ENCODE measurements around the gene SKP2. TPM values are rescaled to one million over a fixed set of nuclear protein-coding genes. Genes with fewer than 3 reads are reported as not detected.

Gene SKP2
- total and polyA plus RNA-seq, 2 donors (not counting 3 experiments of a cell fraction or from before 2014, with no cell fraction given), result 12.5 to 40.9 TPM

DNA sequence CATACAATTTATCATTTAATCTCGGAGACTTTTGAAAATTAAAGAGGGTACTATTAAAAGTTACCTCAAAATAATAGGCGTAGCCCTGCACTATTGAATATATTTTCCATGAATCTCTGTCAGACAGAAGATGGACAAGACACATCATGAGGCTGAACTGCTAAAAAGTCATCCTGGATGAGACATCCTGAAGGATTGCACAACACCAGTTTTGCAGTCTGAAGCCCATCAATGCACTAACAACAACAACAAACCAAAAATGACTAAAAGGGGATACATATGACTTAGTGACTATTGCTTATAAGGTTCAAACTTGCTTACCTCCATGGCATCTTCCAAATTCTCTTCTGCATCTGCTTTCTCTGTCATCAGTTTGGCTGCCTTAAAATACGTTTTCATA, 15.9 kb upstream of the SKP2 start:
- Histone ChIP-seq H3K4me2 (ENCODE audit: insufficient read depth, low read length) (no peak overlapping the region), H3K9ac (replicated peaks; ENCODE audit: extremely low read depth, insufficient read depth, low read length) (no peak overlapping the region), H3K27ac (ENCODE audit: insufficient read depth, low read depth, low read length) (no peak overlapping the region), H3K36me3 (ENCODE audit: control insufficient read depth in 2 of 2, extremely low read depth in 1 of 2, insufficient read depth in 2 of 2, low read length in 2 of 2) (no peaks in the 10 kb centered on the region), H4K20me1 (replicated peaks; ENCODE audit: control insufficient read depth, extremely low read depth, insufficient read depth, low read length) (no peaks in the 10 kb centered on the region), H3K79me2 (ENCODE audit: control insufficient read depth, insufficient read depth, low read length) (no peaks in the 10 kb centered on the region), H3K9me1 (replicated peaks; ENCODE audit: control insufficient read depth, extremely low read depth, insufficient read depth, low read length) (no peaks in the 10 kb centered on the region), H3K4me3 (replicated peaks in 1 of 3; ENCODE audit: insufficient read depth in 1 of 3, low read depth in 1 of 3, low read length in 3 of 3) (no peak overlapping the region), H3K9me3 (replicated peaks; ENCODE audit: control insufficient read depth, insufficient read depth, low read length) (no peaks in the 10 kb centered on the region), H3K4me1 (ENCODE audit: control insufficient read depth, extremely low read depth, insufficient read depth, low read length) (no peaks in the 10 kb centered on the region), H3K27me3 (ENCODE audit: control insufficient read depth in 2 of 2, insufficient read depth in 2 of 2, low read length in 2 of 2) (no peaks in the 10 kb centered on the region), H2AFZ (ENCODE audit: low read depth, low read length) (no peak overlapping the region)
- DNase-seq (ENCODE audit: low read depth, low spot score) (no peak), FAIRE-seq (no peak)
- dilution Hi-C loops (cut with MboI; ENCODE audit: extremely low pct_ligation_motif_present, low sequenced_read_pairs), result no loop called here
- ChIA-PET POLR2A (no interaction called here), CTCF (no interaction called here)
- no TSS peak for BruUV-seq (replicated peaks)
- no peak for TF ChIP-seq POLR2A (IDR thresholded peaks at IDR 0.05; ENCODE audit: low read depth, low read length)
- no peak for TF ChIP-seq EZH2 (IDR thresholded peaks at IDR 0.05; ENCODE audit: borderline replicate concordance, low read depth, low read length, severe bottlenecking)
- no peak for TF ChIP-seq GATA2 (IDR thresholded peaks at IDR 0.05; ENCODE audit: insufficient read depth, insufficient read length, low read depth, low read length)
- no peak for TF ChIP-seq POLR2AphosphoS5 (IDR thresholded peaks at IDR 0.05; ENCODE audit: insufficient read depth, low read depth, low read length)
- TF ChIP-seq, protein P1, sequence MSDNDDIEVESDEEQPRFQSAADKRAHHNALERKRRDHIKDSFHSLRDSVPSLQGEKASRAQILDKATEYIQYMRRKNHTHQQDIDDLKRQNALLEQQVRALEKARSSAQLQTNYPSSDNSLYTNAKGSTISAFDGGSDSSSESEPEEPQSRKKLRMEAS (IDR thresholded peaks at IDR 0.05; ENCODE audit: insufficient read depth, insufficient read length), result no peak
- no peak for TF ChIP-seq FOS (IDR thresholded peaks at IDR 0.05; ENCODE audit: borderline replicate concordance, insufficient read depth, low read length)
- no peak for TF ChIP-seq JUN (IDR thresholded peaks at IDR 0.05; ENCODE audit: borderline replicate concordance, insufficient read depth, insufficient read length, low read depth)
- TF ChIP-seq, protein P2, sequence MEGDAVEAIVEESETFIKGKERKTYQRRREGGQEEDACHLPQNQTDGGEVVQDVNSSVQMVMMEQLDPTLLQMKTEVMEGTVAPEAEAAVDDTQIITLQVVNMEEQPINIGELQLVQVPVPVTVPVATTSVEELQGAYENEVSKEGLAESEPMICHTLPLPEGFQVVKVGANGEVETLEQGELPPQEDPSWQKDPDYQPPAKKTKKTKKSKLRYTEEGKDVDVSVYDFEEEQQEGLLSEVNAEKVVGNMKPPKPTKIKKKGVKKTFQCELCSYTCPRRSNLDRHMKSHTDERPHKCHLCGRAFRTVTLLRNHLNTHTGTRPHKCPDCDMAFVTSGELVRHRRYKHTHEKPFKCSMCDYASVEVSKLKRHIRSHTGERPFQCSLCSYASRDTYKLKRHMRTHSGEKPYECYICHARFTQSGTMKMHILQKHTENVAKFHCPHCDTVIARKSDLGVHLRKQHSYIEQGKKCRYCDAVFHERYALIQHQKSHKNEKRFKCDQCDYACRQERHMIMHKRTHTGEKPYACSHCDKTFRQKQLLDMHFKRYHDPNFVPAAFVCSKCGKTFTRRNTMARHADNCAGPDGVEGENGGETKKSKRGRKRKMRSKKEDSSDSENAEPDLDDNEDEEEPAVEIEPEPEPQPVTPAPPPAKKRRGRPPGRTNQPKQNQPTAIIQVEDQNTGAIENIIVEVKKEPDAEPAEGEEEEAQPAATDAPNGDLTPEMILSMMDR (IDR thresholded peaks at IDR 0.05; ENCODE audit: extremely low read depth in 1 of 2, insufficient read depth in 1 of 2, low read depth in 1 of 2, low read length in 2 of 2), result no peak
- no peak for TF ChIP-seq MYC (IDR thresholded peaks at IDR 0.05; ENCODE audit: low read depth, low read length)
- intact Hi-C loops (cut with micrococcal nuclease), result no loop called here

Measured in endothelial cell of umbilical vein (primary cell).